ENCODE measurements around the gene CFI.
"Not testable (repeated sequence)": the region's sequence is repeated elsewhere in the genome, so short reads cannot be mapped to it uniquely, and the experiment has no call there.

The CFI gene

DNA sequence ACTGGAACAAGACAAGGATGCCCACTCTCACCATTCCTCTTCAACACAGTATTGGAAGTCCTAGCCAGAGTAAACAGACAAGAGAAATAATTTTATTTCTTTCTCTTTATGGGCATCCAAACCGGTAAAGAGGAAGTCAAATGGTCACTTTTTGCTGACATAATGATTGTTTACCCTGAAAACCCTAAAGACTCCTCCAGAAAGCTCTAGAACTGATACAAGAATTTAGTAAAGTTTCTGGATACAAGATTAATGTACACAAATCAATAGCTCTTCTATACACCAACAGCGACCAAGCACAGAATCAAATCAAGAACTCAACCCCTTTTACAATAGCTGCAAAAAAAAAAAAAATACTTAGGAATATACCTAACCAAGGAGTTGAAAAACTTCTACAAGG is 19.7 kb downstream of the CFI start:
- H2BK120ac ChIP-seq (ENCODE audit: low read depth, low read length); DNase-seq (ENCODE audit: low spot score); H3K9me3 ChIP-seq (replicated peaks in 1 of 2; ENCODE audit: control insufficient read depth in 2 of 2, insufficient read depth in 1 of 2, low read depth in 1 of 2, low read length in 2 of 2); H3K36me3 ChIP-seq (replicated peaks in 1 of 2; ENCODE audit: control insufficient read depth in 2 of 2, insufficient read depth in 2 of 2, low read length in 2 of 2); H2BK5ac ChIP-seq (ENCODE audit: low read length); H2BK12ac ChIP-seq (ENCODE audit: low read length); H2AFZ ChIP-seq (ENCODE audit: low read length); H2AK5ac ChIP-seq (ENCODE audit: low read depth, low read length); H3K27ac ChIP-seq (replicated peaks; ENCODE audit: low read length); H3K18ac ChIP-seq (ENCODE audit: low read length); H3K79me1 ChIP-seq (ENCODE audit: low read depth, low read length); H3K4me2 ChIP-seq (ENCODE audit: insufficient read depth, low read length, poor library complexity, severe bottlenecking); H4K91ac ChIP-seq (ENCODE audit: low read depth, low read length, poor library complexity); H2BK15ac ChIP-seq (ENCODE audit: low read length); H3K14ac ChIP-seq (ENCODE audit: low read length); H4K8ac ChIP-seq (ENCODE audit: low read depth, low read length); H3K27me3 ChIP-seq (ENCODE audit: control insufficient read depth in 3 of 3, insufficient read depth in 3 of 3, low read depth in 1 of 3, low read length in 3 of 3); H3K9ac ChIP-seq (ENCODE audit: low read depth, low read length, poor library complexity); H3K23ac ChIP-seq (ENCODE audit: low read depth, low read length, poor library complexity); H3K4ac ChIP-seq (ENCODE audit: low read length); H3K4me1 ChIP-seq (ENCODE audit: control insufficient read depth in 2 of 2, insufficient read depth in 1 of 2, low read depth in 1 of 2, low read length in 2 of 2); H3K4me3 ChIP-seq (ENCODE audit: low read length in 2 of 2): not testable (repeated sequence)
- WGBS, 2 donors (ENCODE audit: extremely low coverage in 2 of 2, insufficient read length in 2 of 2, insufficient replicate concordance in 1 of 2) = no CpG with 5 or more reads among the region's 2 CpGs

DNA sequence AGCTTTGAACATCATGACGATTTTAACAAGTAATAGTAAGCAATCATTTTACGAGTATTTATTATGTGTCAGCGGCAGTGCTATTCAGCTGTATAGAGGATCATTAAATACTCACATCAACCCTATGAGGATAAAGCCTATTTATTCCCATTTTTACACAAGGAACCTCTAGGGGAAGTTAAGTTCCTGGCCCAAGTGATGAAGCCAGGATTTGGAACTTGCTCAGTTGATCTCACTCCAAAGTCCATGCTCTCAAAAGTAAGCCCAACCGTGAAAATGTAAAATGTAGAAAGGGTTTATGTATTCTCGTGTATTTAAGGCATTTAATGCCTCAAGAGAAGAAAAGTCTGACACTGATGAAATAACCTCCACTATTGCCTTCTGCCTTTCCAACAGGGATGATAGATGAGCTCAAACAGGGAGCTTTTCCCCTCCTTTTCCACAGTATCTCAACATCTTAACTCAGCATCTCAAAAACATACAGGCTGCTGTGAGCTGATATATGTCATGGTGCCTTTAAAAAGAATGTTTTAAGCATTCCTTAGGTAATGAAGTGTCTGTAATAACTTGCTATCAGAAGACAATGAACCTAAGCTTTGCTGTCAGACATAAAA is 36.9 kb downstream of the CFI start:
- no peak overlapping the region for H3K4ac ChIP-seq (ENCODE audit: low read length)
- H3K4me1 ChIP-seq (ENCODE audit: control insufficient read depth in 2 of 2, insufficient read depth in 1 of 2, low read depth in 1 of 2, low read length in 2 of 2) = no peaks in the 10 kb centered on the region
- no peak overlapping the region for H2AFZ ChIP-seq (ENCODE audit: low read length)

DNA sequence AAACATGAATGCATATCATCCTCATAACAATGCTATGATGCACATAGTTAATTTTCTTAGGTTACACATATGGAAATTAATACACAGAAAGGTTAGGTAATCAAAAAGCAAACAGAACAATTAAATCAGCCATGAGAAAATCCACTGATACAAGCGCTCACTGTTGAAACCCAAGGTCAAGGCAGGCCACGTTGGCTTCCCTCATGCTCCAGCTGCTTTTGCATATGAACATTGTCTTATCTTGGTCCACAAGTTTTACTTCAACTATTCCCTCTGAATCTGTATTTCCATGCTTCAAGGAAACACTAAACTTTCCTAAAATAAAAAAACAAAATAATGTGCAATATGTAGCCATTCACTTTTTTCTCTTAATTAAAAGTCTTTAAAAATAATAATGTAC is 37.4 kb downstream of the CFI start:
- Histone ChIP-seq H4K91ac (ENCODE audit: low read depth, low read length, poor library complexity) (no peak overlapping the region), H3K18ac (ENCODE audit: low read length) (no peak overlapping the region), H3K14ac (ENCODE audit: low read length) (no peak overlapping the region), H2BK12ac (ENCODE audit: low read length) (no peak overlapping the region), H3K79me1 (ENCODE audit: low read depth, low read length) (no peaks in the 10 kb centered on the region), H2BK15ac (ENCODE audit: low read length) (no peak overlapping the region), H3K4me2 (ENCODE audit: insufficient read depth, low read length, poor library complexity, severe bottlenecking) (no peak overlapping the region), H3K9me3 (replicated peaks in 1 of 2; ENCODE audit: control insufficient read depth in 2 of 2, insufficient read depth in 1 of 2, low read depth in 1 of 2, low read length in 2 of 2) (no peaks in the 10 kb centered on the region), H2AK5ac (ENCODE audit: low read depth, low read length) (no peak overlapping the region), H3K9ac (ENCODE audit: low read depth, low read length, poor library complexity) (no peak overlapping the region), H3K36me3 (replicated peaks in 1 of 2; ENCODE audit: control insufficient read depth in 2 of 2, insufficient read depth in 2 of 2, low read length in 2 of 2) (no peaks in the 10 kb centered on the region), H2BK5ac (ENCODE audit: low read length) (no peak overlapping the region), H3K4me1 (ENCODE audit: control insufficient read depth in 2 of 2, insufficient read depth in 1 of 2, low read depth in 1 of 2, low read length in 2 of 2) (no peaks in the 10 kb centered on the region), H3K27me3 (ENCODE audit: control insufficient read depth in 3 of 3, insufficient read depth in 3 of 3, low read depth in 1 of 3, low read length in 3 of 3) (no peaks in the 10 kb centered on the region), H2BK120ac (ENCODE audit: low read depth, low read length) (no peak overlapping the region), H2AFZ (ENCODE audit: low read length) (no peak overlapping the region), H3K23ac (ENCODE audit: low read depth, low read length, poor library complexity) (no peak overlapping the region), H3K4ac (ENCODE audit: low read length) (no peak overlapping the region), H3K4me3 (ENCODE audit: low read length in 2 of 2) (no peak overlapping the region), H4K8ac (ENCODE audit: low read depth, low read length) (no peak overlapping the region), H3K27ac (replicated peaks; ENCODE audit: low read length) (no peak overlapping the region)
- DNase-seq (ENCODE audit: low spot score) = no peak
- WGBS, 2 donors (ENCODE audit: extremely low coverage in 2 of 2, insufficient read length in 2 of 2, insufficient replicate concordance in 1 of 2) = no CpG with 5 or more reads among the region's 2 CpGs

More for the DNA sequence above, 36.9 kb downstream of the CFI start:
- Histone ChIP-seq H3K9ac (ENCODE audit: low read depth, low read length, poor library complexity) (no peak overlapping the region), H3K4me3 (ENCODE audit: low read length in 2 of 2) (no peak overlapping the region), H2AK5ac (ENCODE audit: low read depth, low read length) (no peak overlapping the region), H3K23ac (ENCODE audit: low read depth, low read length, poor library complexity) (no peak overlapping the region), H3K27me3 (ENCODE audit: control insufficient read depth in 3 of 3, insufficient read depth in 3 of 3, low read depth in 1 of 3, low read length in 3 of 3) (no peaks in the 10 kb centered on the region), H3K18ac (ENCODE audit: low read length) (no peak overlapping the region), H3K79me1 (ENCODE audit: low read depth, low read length) (no peaks in the 10 kb centered on the region), H2BK5ac (ENCODE audit: low read length) (no peak overlapping the region), H2BK120ac (ENCODE audit: low read depth, low read length) (no peak overlapping the region), H2BK15ac (ENCODE audit: low read length) (no peak overlapping the region), H3K9me3 (replicated peaks in 1 of 2; ENCODE audit: control insufficient read depth in 2 of 2, insufficient read depth in 1 of 2, low read depth in 1 of 2, low read length in 2 of 2) (no peaks in the 10 kb centered on the region), H3K27ac (replicated peaks; ENCODE audit: low read length) (no peak overlapping the region), H4K8ac (ENCODE audit: low read depth, low read length) (no peak overlapping the region), H3K14ac (ENCODE audit: low read length) (no peak overlapping the region), H4K91ac (ENCODE audit: low read depth, low read length, poor library complexity) (no peak overlapping the region), H2BK12ac (ENCODE audit: low read length) (no peak overlapping the region), H3K36me3 (replicated peaks in 1 of 2; ENCODE audit: control insufficient read depth in 2 of 2, insufficient read depth in 2 of 2, low read length in 2 of 2) (no peaks in the 10 kb centered on the region), H3K4me2 (ENCODE audit: insufficient read depth, low read length, poor library complexity, severe bottlenecking) (no peak overlapping the region)
- no CpG with 5 or more reads among the region's 5 CpGs for WGBS, 2 donors (ENCODE audit: extremely low coverage in 2 of 2, insufficient read length in 2 of 2, insufficient replicate concordance in 1 of 2)
- DNase-seq (ENCODE audit: low spot score) = no peak

DNA sequence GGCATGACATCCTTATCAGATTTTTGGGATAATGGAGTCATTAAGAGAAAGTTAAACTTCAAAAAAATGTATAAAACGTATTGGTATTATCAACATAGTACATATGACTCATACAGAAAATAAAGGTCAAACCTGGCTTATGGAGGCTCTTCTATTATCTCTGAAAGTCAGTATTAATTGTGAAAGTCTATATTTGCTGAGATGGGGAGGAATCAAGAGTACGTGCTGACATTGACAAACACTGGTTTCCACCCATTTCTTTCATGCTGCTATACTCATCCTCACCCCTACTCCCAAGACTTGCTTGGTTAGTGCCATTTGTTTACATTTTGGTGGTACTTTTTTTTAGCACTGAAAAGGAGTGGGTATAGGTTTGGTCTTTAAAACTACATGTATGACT is 41.1 kb downstream of the CFI start:
- H3K23ac ChIP-seq (ENCODE audit: low read depth, low read length, poor library complexity) = no peak overlapping the region
- no peak overlapping the region for H3K18ac ChIP-seq (ENCODE audit: low read length)
- WGBS, 2 donors (ENCODE audit: extremely low coverage in 2 of 2, insufficient read length in 2 of 2, insufficient replicate concordance in 1 of 2) = no CpG with 5 or more reads among the region's 2 CpGs

More for the DNA sequence above, 41.1 kb downstream of the CFI start:
- no peak overlapping the region for H3K4me2 ChIP-seq (ENCODE audit: insufficient read depth, low read length, poor library complexity, severe bottlenecking)
- H3K79me1 ChIP-seq (ENCODE audit: low read depth, low read length) = no peaks in the 10 kb centered on the region
- no peak overlapping the region for H2BK120ac ChIP-seq (ENCODE audit: low read depth, low read length)
- H3K4me3 ChIP-seq (ENCODE audit: low read length in 2 of 2) = no peak overlapping the region
- no peak overlapping the region for H2AK5ac ChIP-seq (ENCODE audit: low read depth, low read length)
- no peak overlapping the region for H2BK5ac ChIP-seq (ENCODE audit: low read length)
- H4K91ac ChIP-seq (ENCODE audit: low read depth, low read length, poor library complexity) = no peak overlapping the region
- H3K9ac ChIP-seq (ENCODE audit: low read depth, low read length, poor library complexity) = no peak overlapping the region
- no peaks in the 10 kb centered on the region for H3K27me3 ChIP-seq (ENCODE audit: control insufficient read depth in 3 of 3, insufficient read depth in 3 of 3, low read depth in 1 of 3, low read length in 3 of 3)
- H3K4me1 ChIP-seq (ENCODE audit: control insufficient read depth in 2 of 2, insufficient read depth in 1 of 2, low read depth in 1 of 2, low read length in 2 of 2) = no peaks in the 10 kb centered on the region
- no peak overlapping the region for H4K8ac ChIP-seq (ENCODE audit: low read depth, low read length)
- H3K4ac ChIP-seq (ENCODE audit: low read length) = no peak overlapping the region
- H3K27ac ChIP-seq (replicated peaks; ENCODE audit: low read length) = no peak overlapping the region
- H2AFZ ChIP-seq (ENCODE audit: low read length) = no peak overlapping the region
- H2BK12ac ChIP-seq (ENCODE audit: low read length) = no peak overlapping the region
- DNase-seq (ENCODE audit: low spot score) = no peak
- H2BK15ac ChIP-seq (ENCODE audit: low read length) = no peak overlapping the region
- H3K9me3 ChIP-seq (replicated peaks in 1 of 2; ENCODE audit: control insufficient read depth in 2 of 2, insufficient read depth in 1 of 2, low read depth in 1 of 2, low read length in 2 of 2) = no peaks in the 10 kb centered on the region
- no peak overlapping the region for H3K14ac ChIP-seq (ENCODE audit: low read length)
- H3K36me3 ChIP-seq (replicated peaks in 1 of 2; ENCODE audit: control insufficient read depth in 2 of 2, insufficient read depth in 2 of 2, low read length in 2 of 2) = no peaks in the 10 kb centered on the region

Data from neuronal stem cell (in vitro differentiated cells).